Activated CD4-positive, CD25-positive, alpha-beta regulatory T cell (primary cell): Measurements from ENCODE around the gene ANKRD9.
A peak's percentile ranks its signal among the peaks of the same experiment; 100 is the strongest.

Source experiments
- DNase-seq, 4 experiments: peaks; one replicate each; lab custom pipeline; 2025; lab: John Stamatoyannopoulos, UW

The ANKRD9 gene

GRCh38 chr14:102513899-102514772 lies 4.6 kb upstream of the ANKRD9 start:
- no peak for DNase-seq

GRCh38 chr14:102512793-102513300 lies 3.3 kb upstream of the ANKRD9 start:
- DNase-seq = no peak

GRCh38 chr14:102511538-102511937 lies 2.0 kb upstream of the ANKRD9 start:
- no peak for DNase-seq

GRCh38 chr14:102510616-102511520 lies 1.3 kb upstream of the ANKRD9 start:
- DNase-seq = no peak

- peak in 1 of 4 experiments; percentile 11 for DNase-seq
Observed at GRCh38 chr14:102508774-102509745, 516 bp downstream of the ANKRD9 start.

GRCh38 chr14:102508410-102508773 lies 1.2 kb downstream of the ANKRD9 start:
- no peak for DNase-seq

- DNase-seq = no peak
Observed at GRCh38 chr14:102507857-102508312, 1.7 kb downstream of the ANKRD9 start.

GRCh38 chr14:102507081-102507856 lies 2.3 kb downstream of the ANKRD9 start:
- DNase-seq = no peak

GRCh38 chr14:102506626-102506925 lies 3.0 kb downstream of the ANKRD9 start:
- DNase-seq = no peak

- DNase-seq = no peak
Observed at GRCh38 chr14:102505775-102506625, 3.6 kb downstream of the ANKRD9 start.

- DNase-seq = no peak
Observed at GRCh38 chr14:102505000-102505619, 4.5 kb downstream of the ANKRD9 start.

- no peak for DNase-seq
Observed at GRCh38 chr14:102504328-102504999, 5.1 kb downstream of the ANKRD9 start.

- DNase-seq = no peak
Observed at GRCh38 chr14:102503641-102504327, 5.8 kb downstream of the ANKRD9 start.

- DNase-seq = no peak
Observed at GRCh38 chr14:102502571-102502970, 7.0 kb downstream of the ANKRD9 start.

GRCh38 chr14:102501751-102502315 lies 7.7 kb downstream of the ANKRD9 start:
- DNase-seq = no peak

GRCh38 chr14:102500713-102501112 lies 8.9 kb downstream of the ANKRD9 start:
- DNase-seq = no peak

- no peak for DNase-seq
Observed at GRCh38 chr14:102500158-102500662, 9.4 kb downstream of the ANKRD9 start.
